HCT116 (cell line): ENCODE results near the gene ROMO1. TPM values are rescaled to one million over a fixed set of nuclear protein-coding genes. Genes with fewer than 3 reads are reported as not detected.

ENCODE experiments used
- ATAC-seq: fragments of 200-7000 bp; cut with Tn5 transposase; 2 replicates; pipeline ENCODE4 v1.9.1; 2020; ENCODE audit warnings: mild to moderate bottlenecking, moderate library complexity
- BruUV-seq: library from RNA; stranded (reverse); fragments of 400-500 nt; replicated peaks from 2 replicates; lab custom pipeline; 2021; lab: Mats Ljungman, UMichigan
- CTCF ChIA-PET: fragments of 300-600 bp; sonication (Branson Sonifier 250); formaldehyde crosslinking; loops from one replicate; lab custom pipeline; 2021; ENCODE audit warnings: antibody characterized with exemption; lab: Charles Lee
- POLR2A ChIA-PET: fragments of 300-600, 350-600 bp; sonication (Branson Sonifier 250); formaldehyde crosslinking; loops from one replicate; lab custom pipeline; 2021; ENCODE audit warnings: antibody characterized with exemption; lab: Charles Lee
- RAD21 ChIA-PET, 2 experiments: fragments of 300-600 bp; sonication (Branson Sonifier 250); formaldehyde crosslinking; loops; one replicate each; lab custom pipeline; 2023; ENCODE audit warnings: low total read pairs in 2 of 2; ENCODE audit not compliant: uncharacterized antibody in 2 of 2, unreplicated experiment in 2 of 2, low non-redundant PET in 1 of 2; lab: Charles Lee
- DNase-seq: peaks from one replicate; pipeline ENCODE4 v3.0.0-alpha.2; 2010; ENCODE audit warnings: low read depth, low spot score
- H2AFZ ChIP-seq: fragments of 200-600 bp; shearing (Covaris generic), sonication (generic); 2 replicates; pipeline ENCODE4 v1.6.1; 2017; ENCODE audit warnings: low read depth, mixed run types, mixed read lengths, antibody characterized with exemption, low read length; ENCODE audit not compliant: poor library complexity, severe bottlenecking
- H3K27ac ChIP-seq: 2 replicates; pipeline ENCODE4 v1.5.1; 2012; ENCODE audit warnings: low read depth, low read length
- H3K27me3 ChIP-seq: fragments of 200-600 bp; sonication (generic); 2 replicates; pipeline ENCODE4 v1.6.1; 2016; ENCODE audit warnings: mixed run types, low read length, mixed read lengths; ENCODE audit not compliant: insufficient read depth
- H3K36me3 ChIP-seq, 2 experiments: fragments of 200-500 bp in 1 of 2; fragments of 200-600 bp in 1 of 2; sonication (Bioruptor generic) in 1 of 2; sonication (generic) in 1 of 2; 2 replicates each; pipeline versions ENCODE4 v1.5.1 to v1.6.1; 2014 to 2016; ENCODE audit warnings: low read length in 2 of 2, inconsistent platforms in 1 of 2, mixed read lengths in 1 of 2, mixed run types in 1 of 2; ENCODE audit not compliant: insufficient read depth in 2 of 2, control insufficient read depth in 1 of 2
- H3K4me1 ChIP-seq, 2 experiments: fragments of 200-600 bp in 1 of 2; sonication (generic) in 1 of 2; 2 replicates each; pipeline versions ENCODE4 v1.5.1 to v1.6.1; 2012 to 2017; ENCODE audit warnings: low read length in 2 of 2, inconsistent platforms in 1 of 2, mild to moderate bottlenecking in 1 of 2, mixed read lengths in 1 of 2, mixed run types in 1 of 2, moderate library complexity in 1 of 2; ENCODE audit not compliant: insufficient read depth in 2 of 2, control insufficient read depth in 1 of 2
- H3K4me2 ChIP-seq: fragments of 200-600 bp; sonication (generic); 2 replicates; pipeline ENCODE4 v1.6.1; 2017; ENCODE audit warnings: mixed run types, low read length, mixed read lengths
- H3K4me3 ChIP-seq, 2 experiments: fragments of 200-600 bp in 1 of 2; sonication (generic) in 1 of 2; replicated peaks in 1 of 2; 2 replicates each; pipeline ENCODE4 v1.5.1; 2011 to 2016; ENCODE audit warnings: low read length in 2 of 2, control low read depth in 1 of 2, low read depth in 1 of 2, mild to moderate bottlenecking in 1 of 2, mixed read lengths in 1 of 2, mixed run types in 1 of 2
- H3K79me2 ChIP-seq: fragments of 200-600 bp; sonication (generic); 2 replicates; pipeline ENCODE4 v1.6.1; 2017; ENCODE audit warnings: mild to moderate bottlenecking, mixed run types, low read length, moderate library complexity, mixed read lengths; ENCODE audit not compliant: insufficient read depth
- H3K9ac ChIP-seq: fragments of 200-600 bp; sonication (generic); 2 replicates; pipeline ENCODE4 v1.6.1; 2016; ENCODE audit warnings: low read length, mixed read lengths
- H3K9me2 ChIP-seq: fragments of 200-600 bp; sonication (generic), shearing (Covaris generic); 2 replicates; pipeline ENCODE4 v1.6.1; 2017; ENCODE audit warnings: mixed run types, mild to moderate bottlenecking, moderate library complexity; ENCODE audit not compliant: insufficient read depth
- H3K9me3 ChIP-seq, 2 experiments: fragments of 200-500 bp in 1 of 2; fragments of 200-600 bp in 1 of 2; sonication (Bioruptor generic) in 1 of 2; sonication (generic) in 1 of 2; 2 replicates each; pipeline ENCODE4 v1.6.1; 2014 to 2017; ENCODE audit warnings: low read length in 2 of 2, mixed read lengths in 2 of 2, inconsistent platforms in 1 of 2, low read depth in 1 of 2, mild to moderate bottlenecking in 1 of 2, mixed run types in 1 of 2, moderate library complexity in 1 of 2; ENCODE audit not compliant: control insufficient read depth in 1 of 2, insufficient read depth in 1 of 2
- H4K20me1 ChIP-seq: fragments of 200-600 bp; sonication (generic), shearing (Covaris generic); 2 replicates; pipeline ENCODE4 v1.6.1; 2017; ENCODE audit warnings: mixed run types, mild to moderate bottlenecking, moderate library complexity; ENCODE audit not compliant: insufficient read depth
- CBX3 ChIP-seq: IDR thresholded peaks from 2 replicates; pipeline ENCODE4 v1.6.1; 2012; ENCODE audit warnings: low read depth
- CEBPB ChIP-seq: IDR thresholded peaks from 2 replicates; pipeline ENCODE4 v1.6.1; 2012; ENCODE audit warnings: low read depth
- EGR1 ChIP-seq: IDR thresholded peaks from 2 replicates; pipeline ENCODE4 v1.6.1; 2012; ENCODE audit warnings: low read depth
- ELF1 ChIP-seq: IDR thresholded peaks from 2 replicates; pipeline ENCODE4 v1.6.1; 2012; ENCODE audit warnings: low read depth, borderline replicate concordance
- EZH2 ChIP-seq: fragments of 200-600 bp; sonication (generic); IDR thresholded peaks from 2 replicates; pipeline ENCODE4 v1.6.1; 2017; ENCODE audit warnings: antibody characterized with exemption, mixed run types
- POLR2A ChIP-seq: IDR thresholded peaks from 2 replicates; pipeline ENCODE4 v1.7.0; 2011; ENCODE audit warnings: borderline replicate concordance; ENCODE audit not compliant: insufficient read depth, insufficient read length; ENCODE audit errors: extremely low read depth
- RAD21 ChIP-seq: IDR thresholded peaks from 2 replicates; pipeline ENCODE4 v1.6.1; 2012; ENCODE audit warnings: low read depth, mild to moderate bottlenecking
- SIN3A ChIP-seq: IDR thresholded peaks from 2 replicates; pipeline ENCODE4 v1.6.1; 2012; ENCODE audit warnings: low read depth
- SP1 ChIP-seq: IDR thresholded peaks from 2 replicates; pipeline ENCODE4 v1.6.1; 2012; ENCODE audit warnings: low read depth
- SRF ChIP-seq: IDR thresholded peaks from 2 replicates; pipeline ENCODE4 v1.6.1; 2012; ENCODE audit warnings: low read depth
- TCF7L2 ChIP-seq: IDR thresholded peaks from 2 replicates; pipeline ENCODE4 v1.7.0; 2011; ENCODE audit warnings: borderline replicate concordance, inconsistent platforms; ENCODE audit not compliant: insufficient read depth, insufficient read length; ENCODE audit errors: extremely low read depth
- YY1 ChIP-seq: IDR thresholded peaks from 2 replicates; pipeline ENCODE4 v1.6.1; 2011; ENCODE audit warnings: low read length, low read depth, moderate library complexity, mild to moderate bottlenecking; ENCODE audit not compliant: insufficient replicate concordance; ENCODE audit errors: extremely low read depth
- ZNF274 ChIP-seq: fragments of 200-500 bp; sonication (Bioruptor generic); IDR thresholded peaks from 2 replicates; pipeline ENCODE4 v1.6.1; 2014; ENCODE audit warnings: mild to moderate bottlenecking, low read depth, low read length, inconsistent platforms
- intact Hi-C: fragments of 100-400 bp; cut with micrococcal nuclease; formaldehyde crosslinking; loops from 2 replicates; pipeline ENCODE4 v1.10.0; 2022
- total RNA-seq: library from RNA; stranded (reverse); gene quantifications from one replicate; pipeline ENCODE4 v1.2.1, GENCODE V29; 2021; ENCODE audit not compliant: unreplicated experiment
- TF ChIP-seq, protein P1 (sequence below): IDR thresholded peaks from 2 replicates; pipeline ENCODE4 v1.6.1; 2012
- TF ChIP-seq, protein P2 (sequence below), 3 experiments: fragments of 200-600 bp in 1 of 3; sonication (generic) in 1 of 3; IDR thresholded peaks in 2 of 3; conservative IDR thresholded peaks in 1 of 3; 2 replicates each; pipeline ENCODE4 v1.5.1; 2012 to 2017; ENCODE audit warnings: low read depth in 2 of 3, low read length in 2 of 3, antibody characterized with exemption in 1 of 3, borderline replicate concordance in 1 of 3, control low read depth in 1 of 3, mild to moderate bottlenecking in 1 of 3, mixed read lengths in 1 of 3, mixed run types in 1 of 3, moderate library complexity in 1 of 3; ENCODE audit not compliant: insufficient read depth in 1 of 3
- TF ChIP-seq, protein P3 (sequence below): IDR thresholded peaks from 2 replicates; pipeline ENCODE4 v1.6.1; 2012

Gene ROMO1
- total RNA-seq, 1 experiment from 2014 or later = 167 TPM

DNA sequence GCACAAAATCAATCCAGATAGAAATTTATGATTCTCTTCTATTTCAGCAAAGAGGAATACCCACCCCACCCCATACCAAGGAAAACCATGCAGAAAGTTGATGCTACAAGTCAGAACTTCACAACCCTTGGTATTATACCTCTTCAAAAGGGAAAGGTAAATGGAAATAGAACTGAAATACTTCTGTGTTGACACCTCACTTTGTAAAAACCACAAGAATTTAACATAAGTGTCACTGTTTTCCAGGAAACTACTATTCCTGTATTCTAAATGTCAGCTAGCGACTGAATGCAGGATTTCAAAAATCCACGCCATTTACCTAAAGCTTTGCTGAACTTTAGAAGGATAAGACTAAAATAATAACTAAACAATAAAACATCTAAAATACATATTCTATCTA is 38.2 kb upstream of the ROMO1 start:
- ChIA-PET RAD21 (no interaction called here), POLR2A (interaction anchor here (1.0 kb wide), 1 partner anchor 81 kb away, joined by 3 read pairs; the partner anchor contains the start of gene RBM39), CTCF (no interaction called here)
- Histone ChIP-seq H3K36me3 (peaks cover 0 to 6% of the 10 kb centered on the region in 2 experiments; a peak in 3 of 4 replicates), H4K20me1 (peaks cover 58% of the 10 kb centered on the region), H3K27ac (peak overlapping the region; percentile 2; the same call in 1 of the 2 replicates), H3K9ac (peak overlapping the region; percentile 97), H3K4me3 (no peak overlapping the region; a peak in 1 of 4 replicates), H3K79me2 (peaks cover 87% of the 10 kb centered on the region), H3K4me1 (peaks cover 31 to 43% of the 10 kb centered on the region in 2 experiments), H3K9me3 (no peaks in the 10 kb centered on the region), H3K9me2 (no peaks in the 10 kb centered on the region), H3K27me3 (no peaks in the 10 kb centered on the region), H2AFZ (no peak overlapping the region), H3K4me2 (peak overlapping the region; percentile 80)
- TF ChIP-seq SIN3A (no peak), YY1 (no peak)
- TF ChIP-seq, protein P1, sequence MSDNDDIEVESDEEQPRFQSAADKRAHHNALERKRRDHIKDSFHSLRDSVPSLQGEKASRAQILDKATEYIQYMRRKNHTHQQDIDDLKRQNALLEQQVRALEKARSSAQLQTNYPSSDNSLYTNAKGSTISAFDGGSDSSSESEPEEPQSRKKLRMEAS = no peak
- no TSS peak for BruUV-seq
- intact Hi-C loops = no loop called here
- no peak for ATAC-seq
- DNase-seq = peak; percentile 12

DNA sequence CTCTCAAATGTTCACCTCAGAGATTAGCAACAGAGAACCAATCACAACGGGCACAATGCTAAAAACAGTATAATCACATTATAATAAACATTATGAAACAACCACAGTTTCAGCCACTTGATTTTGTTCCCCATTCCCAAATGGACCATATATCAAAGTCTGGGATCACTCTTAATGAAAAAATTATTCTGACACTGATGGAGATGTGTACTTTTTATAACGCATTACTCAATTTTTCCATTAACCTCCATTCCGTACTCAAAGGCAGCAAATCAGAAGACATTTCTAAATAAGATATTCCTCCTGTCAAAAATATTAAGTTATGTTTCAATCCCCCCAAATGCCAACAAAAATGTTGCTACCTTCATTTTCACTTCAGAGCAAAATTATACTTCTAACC is 37.3 kb upstream of the ROMO1 start:
- ATAC-seq = no peak
- ChIA-PET RAD21 (no interaction called here), POLR2A (no interaction called here), CTCF (no interaction called here)
- Histone ChIP-seq H3K9me2 (no peaks in the 10 kb centered on the region), H3K4me1 (peaks cover 31 to 43% of the 10 kb centered on the region in 2 experiments), H3K9me3 (no peaks in the 10 kb centered on the region), H2AFZ (no peak overlapping the region), H4K20me1 (peaks cover 54% of the 10 kb centered on the region), H3K4me2 (peak overlapping the region; percentile 80), H3K4me3 (peak overlapping the region in 1 of 2 experiments; percentile 79; a peak in 1 of 4 replicates), H3K36me3 (peaks cover 0 to 6% of the 10 kb centered on the region in 2 experiments; a peak in 3 of 4 replicates), H3K9ac (peak overlapping the region; percentile 97), H3K27me3 (no peaks in the 10 kb centered on the region), H3K79me2 (peaks cover 78% of the 10 kb centered on the region), H3K27ac (no peak overlapping the region)
- no peak for DNase-seq
- no TSS peak for BruUV-seq
- intact Hi-C loops = loop anchor here (2.0 kb wide), 1 partner anchor 43 kb away; no protein-coding TSS in a partner anchor
- TF ChIP-seq EZH2 (no peak), EGR1 (no peak), ZNF274 (no peak), SP1 (no peak), ELF1 (no peak), CBX3 (no peak), TCF7L2 (no peak), SRF (no peak), CEBPB (no peak), YY1 (no peak), POLR2A (no peak), RAD21 (no peak)
- TF ChIP-seq, protein P2, sequence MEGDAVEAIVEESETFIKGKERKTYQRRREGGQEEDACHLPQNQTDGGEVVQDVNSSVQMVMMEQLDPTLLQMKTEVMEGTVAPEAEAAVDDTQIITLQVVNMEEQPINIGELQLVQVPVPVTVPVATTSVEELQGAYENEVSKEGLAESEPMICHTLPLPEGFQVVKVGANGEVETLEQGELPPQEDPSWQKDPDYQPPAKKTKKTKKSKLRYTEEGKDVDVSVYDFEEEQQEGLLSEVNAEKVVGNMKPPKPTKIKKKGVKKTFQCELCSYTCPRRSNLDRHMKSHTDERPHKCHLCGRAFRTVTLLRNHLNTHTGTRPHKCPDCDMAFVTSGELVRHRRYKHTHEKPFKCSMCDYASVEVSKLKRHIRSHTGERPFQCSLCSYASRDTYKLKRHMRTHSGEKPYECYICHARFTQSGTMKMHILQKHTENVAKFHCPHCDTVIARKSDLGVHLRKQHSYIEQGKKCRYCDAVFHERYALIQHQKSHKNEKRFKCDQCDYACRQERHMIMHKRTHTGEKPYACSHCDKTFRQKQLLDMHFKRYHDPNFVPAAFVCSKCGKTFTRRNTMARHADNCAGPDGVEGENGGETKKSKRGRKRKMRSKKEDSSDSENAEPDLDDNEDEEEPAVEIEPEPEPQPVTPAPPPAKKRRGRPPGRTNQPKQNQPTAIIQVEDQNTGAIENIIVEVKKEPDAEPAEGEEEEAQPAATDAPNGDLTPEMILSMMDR (IDR thresholded peaks at IDR 0.05 in 2 of 3, conservative IDR thresholded peaks at IDR 0.05 in 1 of 3; ENCODE audit: borderline replicate concordance in 1 of 3, insufficient read depth in 1 of 3, low read depth in 2 of 3, low read length in 2 of 3) = no peak
- TF ChIP-seq, protein P3, sequence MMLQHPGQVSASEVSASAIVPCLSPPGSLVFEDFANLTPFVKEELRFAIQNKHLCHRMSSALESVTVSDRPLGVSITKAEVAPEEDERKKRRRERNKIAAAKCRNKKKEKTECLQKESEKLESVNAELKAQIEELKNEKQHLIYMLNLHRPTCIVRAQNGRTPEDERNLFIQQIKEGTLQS = no peak
- TF ChIP-seq, protein P1 = no peak
